Karpas-422 (cell line): ENCODE measurements around the gene LCNL1. TPM values are rescaled to one million over a fixed set of nuclear protein-coding genes. Genes with fewer than 3 reads are reported as not detected.

ENCODE experiments used
- DNase-seq: peaks from one replicate; pipeline ENCODE4 v3.0.0-alpha.2; 2015
- H2AFZ ChIP-seq: fragments of 200-600 bp; sonication (generic); 2 replicates; pipeline ENCODE4 v1.6.1; 2014; ENCODE audit warnings: antibody characterized with exemption, low read length, mixed read lengths
- H3K27ac ChIP-seq: fragments of 200-600 bp; sonication (generic); 2 replicates; pipeline ENCODE4 v1.5.1; 2014; ENCODE audit warnings: mild to moderate bottlenecking, low read length, moderate library complexity
- H3K27me3 ChIP-seq: fragments of 200-600 bp; sonication (generic); 2 replicates; pipeline ENCODE4 v1.6.1; 2014; ENCODE audit warnings: low read length, mixed read lengths
- H3K36me3 ChIP-seq: fragments of 200-600 bp; sonication (generic); 2 replicates; pipeline ENCODE4 v1.6.1; 2014; ENCODE audit warnings: low read length, mixed read lengths; ENCODE audit not compliant: insufficient read depth
- H3K4me1 ChIP-seq: fragments of 200-600 bp; sonication (generic); 2 replicates; pipeline ENCODE4 v1.6.1; 2014; ENCODE audit warnings: mild to moderate bottlenecking, low read length, mixed read lengths
- H3K4me2 ChIP-seq: fragments of 200-600 bp; sonication (generic); 2 replicates; pipeline ENCODE4 v1.6.1; 2014; ENCODE audit warnings: low read length, low read depth, mild to moderate bottlenecking; ENCODE audit not compliant: poor library complexity, severe bottlenecking
- H3K4me3 ChIP-seq: fragments of 200-600 bp; sonication (generic); 2 replicates; pipeline ENCODE4 v1.5.1; 2014; ENCODE audit warnings: mild to moderate bottlenecking, antibody characterized with exemption, low read length, mixed read lengths
- H3K79me2 ChIP-seq: fragments of 200-600 bp; sonication (generic); 2 replicates; pipeline ENCODE4 v1.6.1; 2014; ENCODE audit warnings: mild to moderate bottlenecking, low read length, mixed read lengths
- H3K9ac ChIP-seq: fragments of 200-600 bp; sonication (generic); 2 replicates; pipeline ENCODE4 v1.6.0; 2014; ENCODE audit warnings: low read length
- H3K9me2 ChIP-seq: fragments of 200-600 bp; sonication (generic), shearing (Covaris generic); replicated peaks from 2 replicates; pipeline ENCODE4 v1.6.0; 2014; ENCODE audit warnings: mild to moderate bottlenecking, low read length, moderate library complexity; ENCODE audit not compliant: insufficient read depth
- H3K9me3 ChIP-seq: fragments of 300-700, 200-600 bp; sonication (generic); 2 replicates; pipeline ENCODE4 v1.6.1; 2014; ENCODE audit warnings: low read length, mixed read lengths
- H4K20me1 ChIP-seq: fragments of 200-600 bp; sonication (generic); 2 replicates; pipeline ENCODE4 v1.6.1; 2014; ENCODE audit warnings: mild to moderate bottlenecking, antibody characterized with exemption, low read length, low read depth; ENCODE audit not compliant: insufficient read depth
- total RNA-seq: library from RNA; depleted of rRNA; stranded (reverse); fragments of >200 nt; shearing (Covaris generic); gene quantifications from 2 replicates; pipeline ENCODE4 v1.2.3, GENCODE V29; 2014; ENCODE audit warnings: low replicate concordance

LCNL1 gene
- total RNA-seq, 1 experiment from 2014 or later, result not detected

DNA sequence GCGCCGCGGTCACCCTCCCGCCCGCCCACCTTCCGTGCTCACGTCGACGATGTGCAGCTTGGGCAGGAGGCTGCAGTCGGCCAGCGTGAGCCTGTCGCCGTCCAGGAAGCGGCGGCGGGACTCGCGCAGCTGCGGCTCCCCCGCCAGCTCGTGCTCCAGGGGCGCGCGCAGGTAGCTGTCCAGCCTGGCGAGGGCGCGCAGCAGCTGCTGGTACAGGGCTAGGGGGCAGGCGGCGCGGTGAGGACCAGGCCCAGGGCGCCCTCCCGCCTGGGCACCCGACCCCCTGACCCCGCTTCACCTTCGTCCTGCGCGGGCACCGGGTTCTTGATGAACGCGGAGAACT is 12.1 kb downstream of the LCNL1 start:
- Histone ChIP-seq H3K4me1 (peaks cover 21% of the 10 kb centered on the region), H3K36me3 (no peaks in the 10 kb centered on the region), H3K9me2 (no peaks in the 10 kb centered on the region), H3K4me3 (no peak overlapping the region), H3K4me2 (no peak overlapping the region), H4K20me1 (peaks cover 6% of the 10 kb centered on the region; the same call in 1 of the 2 replicates), H2AFZ (no peak overlapping the region), H3K27ac (no peak overlapping the region), H3K27me3 (no peaks in the 10 kb centered on the region), H3K79me2 (0 out of 2 replicates have a peak, but pooled peaks cover 5% of the 10 kb centered on the region), H3K9me3 (no peaks in the 10 kb centered on the region), H3K9ac (no peak overlapping the region)
- DNase-seq, result no peak

GRCh38 chr9:136995362-136995761 is 12.6 kb downstream of the LCNL1 start:
- Histone ChIP-seq H3K9ac (no peak overlapping the region), H3K9me2 (no peaks in the 10 kb centered on the region), H3K27ac (no peak overlapping the region), H3K9me3 (no peaks in the 10 kb centered on the region), H3K27me3 (no peaks in the 10 kb centered on the region), H2AFZ (no peak overlapping the region), H3K36me3 (no peaks in the 10 kb centered on the region), H3K79me2 (0 out of 2 replicates have a peak, but pooled peaks cover 5% of the 10 kb centered on the region), H3K4me3 (no peak overlapping the region), H4K20me1 (peaks cover 6% of the 10 kb centered on the region; the same call in 1 of the 2 replicates), H3K4me1 (peaks cover 26% of the 10 kb centered on the region), H3K4me2 (no peak overlapping the region)
- no peak for DNase-seq

DNA sequence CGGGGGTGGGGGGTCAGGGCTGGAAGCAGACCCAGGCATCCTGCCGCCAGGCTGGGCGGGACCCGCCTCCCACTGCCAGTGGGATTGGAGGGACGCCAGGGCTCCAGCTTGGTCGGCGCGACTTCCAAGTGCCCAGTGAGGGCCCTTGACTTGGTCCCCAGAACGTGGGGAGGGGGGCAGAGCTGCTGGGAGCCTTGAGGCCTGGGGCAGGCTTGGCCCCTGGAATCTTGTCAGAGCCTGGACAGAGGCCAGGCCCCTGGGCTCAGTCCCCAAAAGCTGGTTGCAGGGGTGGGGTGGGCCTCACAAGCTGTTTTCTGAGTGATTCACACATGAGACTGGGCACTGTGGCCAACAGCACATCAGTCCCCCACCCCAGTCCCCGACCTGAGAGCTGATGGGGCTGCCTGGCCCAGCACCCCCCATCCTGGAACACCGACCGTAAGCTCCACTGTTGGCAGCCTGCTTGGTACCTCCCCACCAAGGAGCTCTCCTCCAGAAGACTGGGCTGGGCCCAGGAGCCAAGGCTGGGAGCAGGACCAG is 13.0 kb downstream of the LCNL1 start:
- H3K9me2 ChIP-seq, result no peaks in the 10 kb centered on the region
- H3K36me3 ChIP-seq, result no peaks in the 10 kb centered on the region
- DNase-seq, result no peak
- H3K27me3 ChIP-seq, result no peaks in the 10 kb centered on the region
- H3K9me3 ChIP-seq, result no peaks in the 10 kb centered on the region
- peaks cover 30% of the 10 kb centered on the region for H3K4me1 ChIP-seq
- H2AFZ ChIP-seq, result no peak overlapping the region
- peaks cover 6% of the 10 kb centered on the region; the same call in 1 of the 2 replicates for H4K20me1 ChIP-seq
- no peak overlapping the region for H3K27ac ChIP-seq
- peak overlapping the region; percentile 30 for H3K4me2 ChIP-seq
- H3K9ac ChIP-seq, result no peak overlapping the region
- no peak overlapping the region for H3K4me3 ChIP-seq
- H3K79me2 ChIP-seq, result 0 out of 2 replicates have a peak, but pooled peaks cover 5% of the 10 kb centered on the region

- Histone ChIP-seq H4K20me1 (peaks cover 6% of the 10 kb centered on the region; the same call in 1 of the 2 replicates), H2AFZ (no peak within 1 kb of the TSS), H3K9me3 (no peaks in the 10 kb centered on the region), H3K9me2 (no peaks in the 10 kb centered on the region), H3K4me3 (no peak within 1 kb of the TSS), H3K4me2 (peak within 1 kb of the TSS; percentile 30), H3K36me3 (no peaks in the 10 kb centered on the region), H3K4me1 (peaks cover 30% of the 10 kb centered on the region), H3K79me2 (0 out of 2 replicates have a peak, but pooled peaks cover 5% of the 10 kb centered on the region), H3K27me3 (no peaks in the 10 kb centered on the region), H3K27ac (no peak within 1 kb of the TSS), H3K9ac (no peak within 1 kb of the TSS)
- peak; percentile 66 for DNase-seq
Observed at GRCh38 chr9:136996361-136997292, 13.8 kb downstream of the LCNL1 start, which contains the start of gene CLIC3. Gene CLIC3 (minus strand): TSS chr9:136996568. CDS start chr9:136996543, 25 bp downstream.

DNA sequence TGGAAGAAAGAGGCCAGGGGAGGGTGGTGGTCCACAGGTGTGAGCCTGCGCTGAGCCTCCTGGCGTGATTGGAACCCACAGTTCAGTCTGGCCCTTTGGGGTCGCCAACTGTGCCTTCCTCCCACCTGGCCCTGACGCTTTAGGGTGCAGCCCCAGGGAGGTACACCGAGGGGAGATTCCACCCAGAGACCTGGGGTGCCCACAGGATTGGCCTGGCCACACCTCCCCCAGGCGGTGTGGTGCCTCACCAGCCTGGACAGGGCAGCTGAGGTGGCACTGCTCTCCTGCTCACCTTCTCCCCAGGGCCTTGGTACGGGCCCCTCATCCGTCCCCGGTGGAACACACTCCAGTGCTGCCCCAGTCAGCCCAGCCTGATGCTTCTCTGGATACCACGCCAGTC is 14.6 kb downstream of the LCNL1 start:
- no peak overlapping the region for H3K9ac ChIP-seq
- no peak overlapping the region for H3K4me2 ChIP-seq
- H3K4me3 ChIP-seq, result no peak overlapping the region
- DNase-seq, result no peak
- no peaks in the 10 kb centered on the region for H3K27me3 ChIP-seq
- H2AFZ ChIP-seq, result no peak overlapping the region
- no peaks in the 10 kb centered on the region for H3K9me3 ChIP-seq
- H4K20me1 ChIP-seq, result peaks cover 6% of the 10 kb centered on the region; the same call in 1 of the 2 replicates
- H3K27ac ChIP-seq, result no peak overlapping the region
- H3K9me2 ChIP-seq, result no peaks in the 10 kb centered on the region
- H3K36me3 ChIP-seq, result no peaks in the 10 kb centered on the region
- peaks cover 29% of the 10 kb centered on the region for H3K4me1 ChIP-seq
- 0 out of 2 replicates have a peak, but pooled peaks cover 5% of the 10 kb centered on the region for H3K79me2 ChIP-seq

GRCh38 chr9:136997830-136998234 is 15.0 kb downstream of the LCNL1 start:
- H3K79me2 ChIP-seq, result 0 out of 2 replicates have a peak, but pooled peaks cover 5% of the 10 kb centered on the region
- H4K20me1 ChIP-seq, result peaks cover 6% of the 10 kb centered on the region; the same call in 1 of the 2 replicates
- H3K4me3 ChIP-seq, result no peak overlapping the region
- no peaks in the 10 kb centered on the region for H3K36me3 ChIP-seq
- no peaks in the 10 kb centered on the region for H3K27me3 ChIP-seq
- H3K27ac ChIP-seq, result no peak overlapping the region
- H2AFZ ChIP-seq, result no peak overlapping the region
- peaks cover 24% of the 10 kb centered on the region for H3K4me1 ChIP-seq
- no peak overlapping the region for H3K9ac ChIP-seq
- no peak for DNase-seq
- no peaks in the 10 kb centered on the region for H3K9me3 ChIP-seq
- H3K9me2 ChIP-seq, result no peaks in the 10 kb centered on the region
- no peak overlapping the region for H3K4me2 ChIP-seq

DNA sequence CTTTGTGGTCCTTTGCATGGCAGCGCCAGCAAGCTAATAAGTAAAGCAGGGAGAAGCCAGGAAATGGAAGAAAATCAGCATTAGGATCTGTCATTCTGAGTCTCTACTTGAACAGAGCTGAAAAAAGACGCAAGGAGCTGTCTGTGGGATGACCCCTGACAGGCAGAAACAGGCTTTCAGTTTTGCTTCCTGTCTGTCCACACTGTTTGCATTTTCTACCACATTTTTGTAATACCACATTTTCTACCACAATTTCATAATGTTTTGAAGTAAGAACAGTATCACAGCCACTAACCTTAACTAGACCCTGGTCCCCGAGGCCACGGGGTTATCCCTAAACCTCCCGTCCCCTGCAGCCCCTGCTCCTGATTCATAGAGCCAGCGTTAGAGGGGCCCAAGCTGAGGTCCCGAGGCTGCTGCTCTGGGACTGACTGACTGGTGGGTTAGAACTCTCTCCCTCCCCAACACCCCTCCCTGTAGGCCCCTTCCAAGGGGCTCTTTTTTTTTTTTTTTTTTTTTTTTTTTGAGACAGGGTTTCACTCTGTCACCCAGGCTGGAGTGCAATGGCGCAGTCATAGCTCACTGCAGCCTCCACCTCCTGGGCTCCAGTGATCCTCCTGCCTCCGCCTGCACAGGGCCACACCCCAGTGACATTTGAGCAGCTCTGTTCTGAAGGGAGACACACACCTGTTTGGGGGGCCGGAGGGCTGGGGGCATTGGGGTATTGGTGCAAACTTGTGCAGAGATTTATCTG is 17.6 kb downstream of the LCNL1 start:
- Histone ChIP-seq H3K27ac (no peak overlapping the region), H3K9ac (peak overlapping the region; percentile 42), H3K36me3 (no peaks in the 10 kb centered on the region), H3K9me3 (no peaks in the 10 kb centered on the region), H2AFZ (peak overlapping the region; percentile 65; the same call in 1 of the 2 replicates), H3K79me2 (no peaks in the 10 kb centered on the region), H3K4me3 (no peak overlapping the region), H3K4me1 (peaks cover 14% of the 10 kb centered on the region), H3K4me2 (peak overlapping the region; percentile 14), H3K27me3 (no peaks in the 10 kb centered on the region), H3K9me2 (no peaks in the 10 kb centered on the region), H4K20me1 (no peaks in the 10 kb centered on the region)
- DNase-seq, result no peak
